Hepatocyte (in vitro differentiated cells): ENCODE data around the gene GANC. TPM values are rescaled to one million over a fixed set of nuclear protein-coding genes. Genes with fewer than 3 reads are reported as not detected.

Experiments used
- DNase-seq: peaks from one replicate; pipeline ENCODE4 v3.0.0-alpha.2; 2016; ENCODE audit warnings: low spot score
- H2AFZ ChIP-seq: fragments of 200-600 bp; sonication (generic); 2 replicates; pipeline ENCODE4 v1.6.0; 2016; ENCODE audit warnings: antibody characterized with exemption, mild to moderate bottlenecking
- H3K27ac ChIP-seq: fragments of 200-600 bp; sonication (generic); 2 replicates; pipeline ENCODE4 v1.5.1; 2016; ENCODE audit warnings: mild to moderate bottlenecking
- H3K27me3 ChIP-seq: fragments of 200-600 bp; sonication (generic); 2 replicates; pipeline ENCODE4 v1.6.1; 2016
- H3K36me3 ChIP-seq: fragments of 200-600 bp; sonication (generic); replicated peaks from 2 replicates; pipeline ENCODE4 v1.5.1; 2016; ENCODE audit warnings: low read depth; ENCODE audit not compliant: insufficient read depth
- H3K4me1 ChIP-seq: fragments of 200-600 bp; sonication (generic); 2 replicates; pipeline ENCODE4 v1.5.1; 2016; ENCODE audit warnings: mild to moderate bottlenecking, moderate library complexity; ENCODE audit not compliant: insufficient read depth
- H3K4me2 ChIP-seq: fragments of 200-600 bp; sonication (generic); 2 replicates; pipeline ENCODE4 v1.6.0; 2016
- H3K4me3 ChIP-seq: fragments of 200-600 bp; sonication (generic); 2 replicates; pipeline ENCODE4 v1.5.1; 2016; ENCODE audit warnings: mild to moderate bottlenecking
- H3K79me2 ChIP-seq: fragments of 200-600 bp; sonication (generic); 2 replicates; pipeline ENCODE4 v1.6.0; 2017; ENCODE audit warnings: mild to moderate bottlenecking
- H3K9me2 ChIP-seq: fragments of 200-600 bp; sonication (generic); replicated peaks from 2 replicates; pipeline ENCODE4 v1.6.0; 2017; ENCODE audit warnings: mild to moderate bottlenecking; ENCODE audit not compliant: insufficient read depth
- H3K9me3 ChIP-seq: fragments of 200-600 bp; sonication (generic); 2 replicates; pipeline ENCODE4 v1.5.1; 2016; ENCODE audit warnings: low read depth, mild to moderate bottlenecking
- H4K20me1 ChIP-seq: fragments of 200-600 bp; sonication (generic); 2 replicates; pipeline ENCODE4 v1.6.0; 2016; ENCODE audit warnings: mild to moderate bottlenecking; ENCODE audit not compliant: insufficient read depth, poor library complexity, severe bottlenecking
- EZH2 ChIP-seq: fragments of 200-600 bp; sonication (generic); IDR thresholded peaks from 2 replicates; pipeline ENCODE4 v1.6.1; 2016; ENCODE audit warnings: antibody characterized with exemption, mild to moderate bottlenecking, borderline replicate concordance
- EZH2phosphoT487 ChIP-seq: fragments of 200-600 bp; sonication (generic); IDR thresholded peaks from one replicate; pipeline ENCODE4 v1.6.1; 2018; ENCODE audit warnings: antibody characterized with exemption, mild to moderate bottlenecking, low read depth, moderate library complexity; ENCODE audit not compliant: unreplicated experiment, severe bottlenecking
- WGBS: methylation state at CpG from one replicate; pipeline ENCODE4 v1.1.6; 2016; ENCODE audit warnings: low lambda C conversion rate; ENCODE audit errors: missing lambda C conversion rate; 5-methylcytosine and 5-hydroxymethylcytosine counted together
- polyA plus RNA-seq: library from polyadenylated mRNA; unstranded; fragments of >200 nt; fragmentation: Nextera tagmentation; extraction: Ambion mirVana; gene quantifications from 2 replicates; pipeline ENCODE4 v1.2.1, GENCODE V29; 2016
- total RNA-seq: library from RNA; depleted of rRNA; stranded (reverse); fragments of >200 nt; gene quantifications from 2 replicates; pipeline ENCODE4 v1.2.3, GENCODE V29; 2014
- TF ChIP-seq, protein P1 (sequence below): fragments of 200-600 bp; sonication (generic); IDR thresholded peaks from 2 replicates; pipeline ENCODE4 v1.5.1; 2016; ENCODE audit warnings: antibody characterized with exemption, mild to moderate bottlenecking; ENCODE audit not compliant: poor library complexity

Gene GANC
- total and polyA plus RNA-seq, 2 experiments from 2014 or later = 9.1 to 11.2 TPM

DNA sequence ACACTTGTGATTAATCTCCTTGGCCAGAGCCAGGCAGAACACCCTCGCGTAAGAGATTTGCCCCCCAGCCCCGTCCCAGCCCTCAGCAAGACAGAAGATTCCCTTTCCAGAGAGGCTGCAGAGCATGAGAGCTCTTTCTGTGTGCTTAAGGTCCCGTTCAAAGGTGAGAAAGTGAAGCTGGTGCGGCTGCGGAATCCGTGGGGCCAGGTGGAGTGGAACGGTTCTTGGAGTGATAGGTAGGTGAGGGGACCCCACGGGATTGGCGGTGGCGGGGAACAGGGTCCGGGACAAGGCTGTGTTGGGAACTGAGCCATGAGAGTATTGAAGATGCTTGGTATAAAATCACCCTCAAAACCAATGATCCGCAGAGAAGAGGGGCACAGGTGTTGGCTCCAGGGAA lies 121.1 kb downstream of the GANC start:
- no peak for DNase-seq
- peak overlapping the region; percentile 100 for H3K27ac ChIP-seq
- TF ChIP-seq EZH2phosphoT487 (no peak), EZH2 (no peak)
- TF ChIP-seq, protein P1, sequence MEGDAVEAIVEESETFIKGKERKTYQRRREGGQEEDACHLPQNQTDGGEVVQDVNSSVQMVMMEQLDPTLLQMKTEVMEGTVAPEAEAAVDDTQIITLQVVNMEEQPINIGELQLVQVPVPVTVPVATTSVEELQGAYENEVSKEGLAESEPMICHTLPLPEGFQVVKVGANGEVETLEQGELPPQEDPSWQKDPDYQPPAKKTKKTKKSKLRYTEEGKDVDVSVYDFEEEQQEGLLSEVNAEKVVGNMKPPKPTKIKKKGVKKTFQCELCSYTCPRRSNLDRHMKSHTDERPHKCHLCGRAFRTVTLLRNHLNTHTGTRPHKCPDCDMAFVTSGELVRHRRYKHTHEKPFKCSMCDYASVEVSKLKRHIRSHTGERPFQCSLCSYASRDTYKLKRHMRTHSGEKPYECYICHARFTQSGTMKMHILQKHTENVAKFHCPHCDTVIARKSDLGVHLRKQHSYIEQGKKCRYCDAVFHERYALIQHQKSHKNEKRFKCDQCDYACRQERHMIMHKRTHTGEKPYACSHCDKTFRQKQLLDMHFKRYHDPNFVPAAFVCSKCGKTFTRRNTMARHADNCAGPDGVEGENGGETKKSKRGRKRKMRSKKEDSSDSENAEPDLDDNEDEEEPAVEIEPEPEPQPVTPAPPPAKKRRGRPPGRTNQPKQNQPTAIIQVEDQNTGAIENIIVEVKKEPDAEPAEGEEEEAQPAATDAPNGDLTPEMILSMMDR = no peak

DNA sequence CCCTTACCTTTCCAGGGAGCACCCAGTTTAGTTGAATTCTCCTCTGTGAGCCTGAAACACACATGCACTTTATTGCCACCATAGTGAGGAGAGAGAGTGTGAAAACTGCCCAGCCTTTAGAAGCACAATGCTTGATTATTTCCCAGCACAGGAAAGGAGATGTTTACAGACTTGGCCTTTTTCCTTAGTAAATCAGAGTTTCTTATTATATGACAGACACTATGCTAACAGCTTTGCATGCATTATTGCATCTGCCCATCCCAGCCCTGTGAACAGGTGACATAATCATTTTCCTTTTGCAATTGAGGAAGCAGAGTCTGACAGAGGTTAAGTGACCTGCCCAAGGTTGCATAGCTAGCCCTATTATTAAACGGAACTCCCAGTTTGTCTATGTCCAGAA lies 122.8 kb downstream of the GANC start:
- Histone ChIP-seq H4K20me1 (no peaks in the 10 kb centered on the region), H3K9me3 (no peaks in the 10 kb centered on the region), H3K36me3 (no peaks in the 10 kb centered on the region), H3K4me2 (no peak overlapping the region), H3K27ac (peak overlapping the region; percentile 76), H3K9me2 (no peaks in the 10 kb centered on the region), H3K79me2 (no peaks in the 10 kb centered on the region), H3K27me3 (no peaks in the 10 kb centered on the region), H3K4me3 (no peak overlapping the region), H3K4me1 (peaks cover 26% of the 10 kb centered on the region), H2AFZ (no peak overlapping the region)
- TF ChIP-seq EZH2phosphoT487 (no peak), EZH2 (no peak)
- TF ChIP-seq, protein P1 = no peak
- no peak for DNase-seq
- WGBS = 67% methylated on average over 1 of the region's 1 CpG

More for the DNA sequence above, 121.1 kb downstream of the GANC start:
- Histone ChIP-seq H3K4me3 (no peak overlapping the region), H3K79me2 (no peaks in the 10 kb centered on the region), H3K27me3 (no peaks in the 10 kb centered on the region), H3K4me1 (peaks cover 26% of the 10 kb centered on the region), H3K36me3 (no peaks in the 10 kb centered on the region), H3K9me3 (no peaks in the 10 kb centered on the region), H3K4me2 (no peak overlapping the region), H3K9me2 (no peaks in the 10 kb centered on the region), H4K20me1 (no peaks in the 10 kb centered on the region), H2AFZ (no peak overlapping the region)
- whole genome bisulfite sequencing = 85% methylated on average over 12 of the region's 13 CpGs

DNA sequence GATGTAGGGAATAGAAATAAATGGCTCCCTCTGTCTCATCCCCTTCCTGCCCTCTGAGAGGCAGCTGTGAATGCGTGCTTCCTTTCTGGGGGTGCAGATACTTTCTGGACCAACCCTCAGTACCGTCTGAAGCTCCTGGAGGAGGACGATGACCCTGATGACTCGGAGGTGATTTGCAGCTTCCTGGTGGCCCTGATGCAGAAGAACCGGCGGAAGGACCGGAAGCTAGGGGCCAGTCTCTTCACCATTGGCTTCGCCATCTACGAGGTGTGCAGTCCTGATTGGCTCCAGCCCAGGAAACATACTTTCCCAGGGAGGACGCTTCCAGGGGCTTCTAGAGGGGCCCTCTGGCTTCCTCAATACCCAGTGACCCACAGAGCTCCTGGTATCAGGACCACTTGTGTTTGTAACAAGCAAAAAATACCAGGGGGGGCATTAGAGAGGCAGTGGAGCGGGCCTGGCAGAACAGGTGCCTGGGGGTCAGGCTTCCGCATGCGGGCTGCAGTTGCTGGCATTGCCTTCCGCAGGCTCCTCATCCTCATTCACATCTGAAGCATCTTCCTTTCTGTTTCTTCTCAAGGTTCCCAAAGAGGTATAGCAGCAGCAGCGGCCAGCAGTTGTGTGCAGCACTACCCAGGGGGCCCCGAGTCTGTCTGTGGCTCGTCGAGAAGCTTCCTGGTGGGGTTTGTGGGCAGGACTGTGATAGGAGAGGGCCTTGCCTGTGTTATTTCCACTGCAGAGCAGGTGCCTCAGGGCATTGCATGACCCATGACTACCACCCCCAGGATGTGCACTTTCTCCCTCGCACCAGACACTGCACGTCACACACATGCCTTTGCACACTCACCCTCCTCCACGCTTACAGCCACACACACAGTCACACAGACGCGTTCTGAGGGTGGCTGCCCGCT lies 128.8 kb downstream of the GANC start:
- Histone ChIP-seq H3K79me2 (no peaks in the 10 kb centered on the region), H3K4me3 (no peak overlapping the region), H3K9me2 (no peaks in the 10 kb centered on the region), H4K20me1 (no peaks in the 10 kb centered on the region), H3K4me2 (no peak overlapping the region), H3K27me3 (no peaks in the 10 kb centered on the region), H3K9me3 (no peaks in the 10 kb centered on the region), H3K36me3 (no peaks in the 10 kb centered on the region), H3K27ac (no peak overlapping the region), H2AFZ (no peak overlapping the region), H3K4me1 (no peaks in the 10 kb centered on the region)
- 87% methylated on average over 24 of the region's 24 CpGs for WGBS
- no peak for DNase-seq
- TF ChIP-seq, protein P1 = no peak
- TF ChIP-seq EZH2 (no peak), EZH2phosphoT487 (no peak)
